Measurements from ENCODE around the gene C17orf78. TPM values are rescaled to one million over a fixed set of nuclear protein-coding genes. Genes with fewer than 3 reads are reported as not detected.

Gene C17orf78
- total and polyA plus RNA-seq, 2 of the 8 experiments (the other 6 are each of a cell fraction or from before 2014, with no cell fraction given): not detected

DNA sequence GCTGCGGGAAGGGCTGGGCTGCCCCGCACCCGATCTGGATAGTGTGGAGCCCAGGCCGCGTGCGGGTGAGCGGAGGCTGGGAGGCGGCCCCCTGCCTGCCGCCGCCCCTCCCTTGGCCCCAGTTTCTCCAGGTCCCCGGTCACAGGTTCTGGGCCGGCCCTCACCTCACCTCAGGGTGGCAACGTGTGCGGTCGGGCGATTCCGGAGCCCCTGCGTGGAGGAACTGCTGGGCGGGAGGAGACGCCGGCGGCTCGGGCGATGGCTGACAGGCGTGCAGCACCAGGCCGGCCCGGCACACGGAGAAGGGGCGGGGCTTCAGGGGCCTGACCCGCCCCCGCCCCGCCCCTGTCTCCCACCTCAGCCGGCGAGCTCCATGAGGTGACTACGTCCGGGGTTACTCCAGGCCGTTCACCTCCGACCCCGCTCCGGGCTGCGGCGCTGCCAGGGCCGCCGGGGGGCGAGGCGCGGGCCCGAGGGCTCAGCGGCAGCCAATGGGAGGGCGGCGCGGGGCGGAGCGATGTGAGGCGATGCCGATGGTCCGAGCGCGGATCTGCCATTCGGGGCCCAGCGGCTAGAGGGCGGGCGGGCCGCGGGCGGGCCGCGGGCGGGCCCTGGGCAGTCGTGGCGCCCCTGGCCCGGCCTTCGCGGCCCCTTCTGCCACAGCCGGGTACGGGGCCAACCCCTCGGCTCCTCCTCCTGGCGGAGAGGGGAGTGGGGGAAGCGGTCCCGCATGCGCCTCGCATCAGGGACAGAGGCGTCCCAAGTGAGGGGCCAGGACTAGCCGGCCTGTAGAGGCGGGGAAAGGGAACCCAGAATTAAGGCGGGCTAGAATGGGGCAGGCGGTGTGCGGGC is 16.7 kb upstream of the C17orf78 start (continued):
- TF ChIP-seq EP300 (IDR thresholded peaks at IDR 0.05; ENCODE audit: borderline replicate concordance in 1 of 2, low read depth in 2 of 2, low read length in 2 of 2) (no peak), HDAC6 (IDR thresholded peaks at IDR 0.05; ENCODE audit: low read depth, low read length) (no peak), SIRT6 (IDR thresholded peaks at IDR 0.05; ENCODE audit: low read length) (no peak), TEAD4 (IDR thresholded peaks at IDR 0.05; ENCODE audit: low read depth, low read length) (no peak), SIN3A (conservative IDR thresholded peaks at IDR 0.05 in 1 of 2, IDR thresholded peaks at IDR 0.05 in 1 of 2; ENCODE audit: low read depth in 1 of 2, low read length in 2 of 2) (peak in 1 of 2 experiments; percentile 73; a peak in 3 of 4 replicates), MAFK (IDR thresholded peaks at IDR 0.05; ENCODE audit: low read depth, low read length) (no peak), BCL11A (IDR thresholded peaks at IDR 0.05; ENCODE audit: low read depth in 2 of 2, low read length in 2 of 2) (no peak), CBX5 (IDR thresholded peaks at IDR 0.05; ENCODE audit: low read depth, low read length) (no peak), KDM4A (IDR thresholded peaks at IDR 0.05; ENCODE audit: low read depth, low read length, severe bottlenecking) (peak; percentile 33), ZNF274 (IDR thresholded peaks at IDR 0.05; ENCODE audit: borderline replicate concordance, extremely low read depth, low read length) (no peak), NANOG (IDR thresholded peaks at IDR 0.05; ENCODE audit: insufficient read depth, low read depth, low read length, poor library complexity, severe bottlenecking) (no peak), RXRA (IDR thresholded peaks at IDR 0.05; ENCODE audit: insufficient read depth, low read depth, low read length) (peak; percentile 98), PHF8 (conservative IDR thresholded peaks at IDR 0.05; ENCODE audit: low read depth, low read length) (peak; percentile 74), SAP30 (IDR thresholded peaks at IDR 0.05; ENCODE audit: insufficient read depth, insufficient replicate concordance, low read length) (no peak), RNF2 (IDR thresholded peaks at IDR 0.05; ENCODE audit: borderline replicate concordance, low read depth, low read length, missing control alignments, poor library complexity, severe bottlenecking) (no peak)
- TF ChIP-seq, protein P1, sequence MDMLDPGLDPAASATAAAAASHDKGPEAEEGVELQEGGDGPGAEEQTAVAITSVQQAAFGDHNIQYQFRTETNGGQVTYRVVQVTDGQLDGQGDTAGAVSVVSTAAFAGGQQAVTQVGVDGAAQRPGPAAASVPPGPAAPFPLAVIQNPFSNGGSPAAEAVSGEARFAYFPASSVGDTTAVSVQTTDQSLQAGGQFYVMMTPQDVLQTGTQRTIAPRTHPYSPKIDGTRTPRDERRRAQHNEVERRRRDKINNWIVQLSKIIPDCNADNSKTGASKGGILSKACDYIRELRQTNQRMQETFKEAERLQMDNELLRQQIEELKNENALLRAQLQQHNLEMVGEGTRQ (IDR thresholded peaks at IDR 0.05; ENCODE audit: low read length): no peak
- TF ChIP-seq, protein P2, sequence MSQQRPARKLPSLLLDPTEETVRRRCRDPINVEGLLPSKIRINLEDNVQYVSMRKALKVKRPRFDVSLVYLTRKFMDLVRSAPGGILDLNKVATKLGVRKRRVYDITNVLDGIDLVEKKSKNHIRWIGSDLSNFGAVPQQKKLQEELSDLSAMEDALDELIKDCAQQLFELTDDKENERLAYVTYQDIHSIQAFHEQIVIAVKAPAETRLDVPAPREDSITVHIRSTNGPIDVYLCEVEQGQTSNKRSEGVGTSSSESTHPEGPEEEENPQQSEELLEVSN (IDR thresholded peaks at IDR 0.05): peak; percentile 88
- TF ChIP-seq, protein P3, sequence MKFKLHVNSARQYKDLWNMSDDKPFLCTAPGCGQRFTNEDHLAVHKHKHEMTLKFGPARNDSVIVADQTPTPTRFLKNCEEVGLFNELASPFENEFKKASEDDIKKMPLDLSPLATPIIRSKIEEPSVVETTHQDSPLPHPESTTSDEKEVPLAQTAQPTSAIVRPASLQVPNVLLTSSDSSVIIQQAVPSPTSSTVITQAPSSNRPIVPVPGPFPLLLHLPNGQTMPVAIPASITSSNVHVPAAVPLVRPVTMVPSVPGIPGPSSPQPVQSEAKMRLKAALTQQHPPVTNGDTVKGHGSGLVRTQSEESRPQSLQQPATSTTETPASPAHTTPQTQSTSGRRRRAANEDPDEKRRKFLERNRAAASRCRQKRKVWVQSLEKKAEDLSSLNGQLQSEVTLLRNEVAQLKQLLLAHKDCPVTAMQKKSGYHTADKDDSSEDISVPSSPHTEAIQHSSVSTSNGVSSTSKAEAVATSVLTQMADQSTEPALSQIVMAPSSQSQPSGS (IDR thresholded peaks at IDR 0.05; ENCODE audit: low read length): no peak

Data from H1 (cell line).